CD4-positive, alpha-beta T cell (primary cell): Measurements from ENCODE around the gene PIGX. TPM values are rescaled to one million over a fixed set of nuclear protein-coding genes. Genes with fewer than 3 reads are reported as not detected.

Source experiments
- ATAC-seq: fragments of 200-7000 bp; cut with Tn5 transposase; one replicate; pipeline ENCODE4 v1.10.0; 2022; ENCODE audit warnings: mild to moderate bottlenecking; ENCODE audit not compliant: poor library complexity
- CTCF ChIA-PET: fragments of 350-600 bp; sonication (Branson Sonifier 250); formaldehyde crosslinking; loops from one replicate; lab custom pipeline; 2021; ENCODE audit warnings: antibody characterized with exemption, inconsistent platforms; lab: Charles Lee
- POLR2A ChIA-PET: fragments of 350-600 bp; sonication (Branson Sonifier 250); formaldehyde crosslinking; loops from one replicate; lab custom pipeline; 2021; ENCODE audit warnings: antibody characterized with exemption, inconsistent platforms; lab: Charles Lee
- DNase-seq, 14 experiments: peaks; one replicate each; pipeline ENCODE4 v3.0.0-alpha.2; 2013 to 2020; ENCODE audit warnings: mixed read lengths in 2 of 14
- H3K27ac ChIP-seq, 2 donors: one replicate each; pipeline versions ENCODE4 v1.5.1 to v1.7.0; 2013; ENCODE audit warnings: low read length in 2 of 2, low read depth in 1 of 2, mild to moderate bottlenecking in 1 of 2
- H3K27me3 ChIP-seq, 2 experiments: 1 replicate in 1 of 2; 2 replicates in 1 of 2; pipeline versions ENCODE4 v1.6.1 to v1.7.0; 2013; ENCODE audit warnings: low read length in 2 of 2, control low read depth in 1 of 2, mild to moderate bottlenecking in 1 of 2, moderate library complexity in 1 of 2; ENCODE audit not compliant: insufficient read depth in 2 of 2, control insufficient read depth in 1 of 2
- H3K36me3 ChIP-seq: one replicate; pipeline ENCODE4 v1.6.1; 2013; ENCODE audit warnings: low read length, control low read depth; ENCODE audit not compliant: insufficient read depth
- H3K4me1 ChIP-seq: one replicate; pipeline ENCODE4 v1.6.1; 2013; ENCODE audit warnings: low read length, control low read depth; ENCODE audit not compliant: insufficient read depth
- H3K4me3 ChIP-seq: one replicate; pipeline ENCODE4 v1.5.1; 2013; ENCODE audit warnings: mild to moderate bottlenecking, low read length, moderate library complexity
- H3K9me3 ChIP-seq, 2 experiments: 1 replicate in 1 of 2; 2 replicates in 1 of 2; pipeline versions ENCODE4 v1.6.1 to v1.7.0; 2013; ENCODE audit warnings: low read length in 2 of 2, mild to moderate bottlenecking in 2 of 2, control low read depth in 1 of 2, moderate library complexity in 1 of 2; ENCODE audit not compliant: control insufficient read depth in 1 of 2, insufficient read depth in 1 of 2
- H3K27ac Mint-ChIP-seq: one replicate; pipeline ENCODE4 v1.8.0; 2020; ENCODE audit warnings: mixed read lengths
- H3K27me3 Mint-ChIP-seq: one replicate; pipeline ENCODE4 v1.8.0; 2021; ENCODE audit warnings: mixed read lengths
- H3K36me3 Mint-ChIP-seq: one replicate; pipeline ENCODE4 v1.8.0; 2021; ENCODE audit warnings: low read depth, mixed read lengths
- H3K4me1 Mint-ChIP-seq: one replicate; pipeline ENCODE4 v1.8.0; 2021; ENCODE audit warnings: low read depth, mixed read lengths
- H3K4me3 Mint-ChIP-seq: one replicate; pipeline ENCODE4 v1.8.0; 2020; ENCODE audit warnings: mild to moderate bottlenecking, mixed read lengths
- H3K9me3 Mint-ChIP-seq: one replicate; pipeline ENCODE4 v1.8.0; 2020; ENCODE audit warnings: mixed read lengths
- intact Hi-C, 2 experiments: fragments of 100-400 bp; cut with DNase I in 1 of 2; cut with micrococcal nuclease in 1 of 2; formaldehyde crosslinking; loops; one replicate each; pipeline versions ENCODE4 v1.15.1 to v1.9.0; 2023 to 2025; cut with DNase I, micrococcal nuclease
- total RNA-seq, 174 experiments: library from RNA in 2 of 174; stranded (reverse) in 2 of 174; gene quantifications; one replicate each; pipeline ENCODE4 v1.2.3 and lab custom pipeline; 2021 to 2026
- TF ChIP-seq, protein P1 (sequence below): fragments of 200-600 bp; IDR thresholded peaks from one replicate; pipeline ENCODE4 v1.8.0; 2022; ENCODE audit warnings: antibody characterized with exemption, mild to moderate bottlenecking

PIGX gene
- total RNA-seq, 2 experiments from 2014 or later = 13.3 to 13.9 TPM

DNA sequence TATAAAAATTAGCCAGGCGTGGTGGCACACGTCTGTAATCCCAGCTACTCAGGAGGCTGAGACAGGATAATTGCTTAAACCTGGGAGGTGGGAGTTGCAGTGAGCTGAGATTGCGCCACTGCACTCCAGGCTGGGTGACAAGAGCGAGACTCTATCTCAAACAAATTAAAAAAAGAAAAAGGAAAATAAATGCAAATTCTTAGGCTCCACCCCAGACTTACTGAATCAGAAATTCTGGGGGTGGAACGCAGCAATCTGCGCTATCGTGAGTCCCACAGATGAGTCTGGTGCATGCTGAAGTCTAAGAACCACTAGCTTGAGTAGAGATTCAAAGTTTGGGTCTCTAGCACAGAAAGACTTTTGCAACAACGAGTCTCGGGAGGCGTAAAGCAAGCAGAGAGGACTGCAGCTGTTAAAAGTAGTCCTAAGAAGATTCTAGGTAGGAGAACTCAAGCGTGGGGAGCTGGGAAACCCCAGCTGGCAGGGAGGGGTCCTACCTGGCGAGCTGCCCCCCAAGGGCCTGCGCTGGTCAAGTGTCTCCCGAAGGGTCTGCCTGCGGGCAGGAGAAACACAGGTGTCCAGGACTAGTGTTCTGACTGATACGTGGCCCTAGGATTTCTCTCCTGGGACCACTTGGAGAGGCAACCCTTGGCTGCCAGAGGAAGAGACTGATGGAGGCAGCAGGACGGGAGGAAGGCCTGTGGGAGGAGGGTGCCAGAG is 22.1 kb upstream of the PIGX start:
- H3K4me1 ChIP-seq = peaks cover 12% of the 10 kb centered on the region
- H3K4me3 Mint-ChIP-seq = no peak overlapping the region
- H3K27ac Mint-ChIP-seq = no peak overlapping the region

GRCh38 chr3:196691386-196691785 is 20.8 kb upstream of the PIGX start:
- TF ChIP-seq, protein P1, sequence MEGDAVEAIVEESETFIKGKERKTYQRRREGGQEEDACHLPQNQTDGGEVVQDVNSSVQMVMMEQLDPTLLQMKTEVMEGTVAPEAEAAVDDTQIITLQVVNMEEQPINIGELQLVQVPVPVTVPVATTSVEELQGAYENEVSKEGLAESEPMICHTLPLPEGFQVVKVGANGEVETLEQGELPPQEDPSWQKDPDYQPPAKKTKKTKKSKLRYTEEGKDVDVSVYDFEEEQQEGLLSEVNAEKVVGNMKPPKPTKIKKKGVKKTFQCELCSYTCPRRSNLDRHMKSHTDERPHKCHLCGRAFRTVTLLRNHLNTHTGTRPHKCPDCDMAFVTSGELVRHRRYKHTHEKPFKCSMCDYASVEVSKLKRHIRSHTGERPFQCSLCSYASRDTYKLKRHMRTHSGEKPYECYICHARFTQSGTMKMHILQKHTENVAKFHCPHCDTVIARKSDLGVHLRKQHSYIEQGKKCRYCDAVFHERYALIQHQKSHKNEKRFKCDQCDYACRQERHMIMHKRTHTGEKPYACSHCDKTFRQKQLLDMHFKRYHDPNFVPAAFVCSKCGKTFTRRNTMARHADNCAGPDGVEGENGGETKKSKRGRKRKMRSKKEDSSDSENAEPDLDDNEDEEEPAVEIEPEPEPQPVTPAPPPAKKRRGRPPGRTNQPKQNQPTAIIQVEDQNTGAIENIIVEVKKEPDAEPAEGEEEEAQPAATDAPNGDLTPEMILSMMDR = no peak
- Histone ChIP-seq H3K36me3 (no peaks in the 10 kb centered on the region), H3K4me1 (peaks cover 11% of the 10 kb centered on the region), H3K4me3 (peak overlapping the region; percentile 25), H3K27me3 (no peaks in the 10 kb centered on the region), H3K27ac (no peak overlapping the region), H3K9me3 (no peaks in the 10 kb centered on the region)
- no peak for ATAC-seq
- no peaks in the 10 kb centered on the region for H3K9me3 Mint-ChIP-seq
- no peaks in the 10 kb centered on the region for H3K36me3 Mint-ChIP-seq
- no peak for DNase-seq
- H3K4me3 Mint-ChIP-seq = no peak overlapping the region
- no peaks in the 10 kb centered on the region for H3K4me1 Mint-ChIP-seq
- no peaks in the 10 kb centered on the region for H3K27me3 Mint-ChIP-seq
- intact Hi-C loops = no loop called here
- POLR2A ChIA-PET = interaction anchor here (0.8 kb wide), 1 partner anchor 19 kb away, joined by 4 read pairs; no protein-coding TSS in a partner anchor
- CTCF ChIA-PET = interaction anchor here (1.2 to 1.3 kb wide), 2 partner anchors 47 to 82 kb away, joined by 3 to 5 read pairs; no protein-coding TSS in a partner anchor
- no peak overlapping the region for H3K27ac Mint-ChIP-seq

More for the DNA sequence above, 22.1 kb upstream of the PIGX start:
- Histone ChIP-seq H3K27me3 (no peaks in the 10 kb centered on the region), H3K27ac (no peak overlapping the region), H3K36me3 (no peaks in the 10 kb centered on the region), H3K9me3 (no peaks in the 10 kb centered on the region), H3K4me3 (peak overlapping the region; percentile 25)
- TF ChIP-seq, protein P1 = no peak
- ChIA-PET POLR2A (interaction anchor here (1.0 to 1.1 kb wide), 2 partner anchors 58 to 80 kb away, joined by 3 read pairs; no protein-coding TSS in a partner anchor), CTCF (interaction anchor here (1.0 to 1.6 kb wide), 4 partner anchors 49 to 161 kb away, joined by 3 to 7 read pairs (median 3); no protein-coding TSS in a partner anchor)
- peaks cover 2% of the 10 kb centered on the region for H3K4me1 Mint-ChIP-seq
- H3K27me3 Mint-ChIP-seq = no peaks in the 10 kb centered on the region
- H3K36me3 Mint-ChIP-seq = no peaks in the 10 kb centered on the region
- intact Hi-C loops = loop anchor here in 1 of 2 experiments (5.0 kb wide), 1 partner anchor 153 kb away; no protein-coding TSS in a partner anchor
- no peaks in the 10 kb centered on the region for H3K9me3 Mint-ChIP-seq
- no peak for ATAC-seq
- no peak for DNase-seq

GRCh38 chr3:196694202-196694638 is 18.0 kb upstream of the PIGX start:
- Mint-ChIP-seq H3K36me3 (no peaks in the 10 kb centered on the region), H3K27ac (no peak overlapping the region), H3K27me3 (no peaks in the 10 kb centered on the region), H3K4me3 (no peak overlapping the region), H3K4me1 (no peaks in the 10 kb centered on the region), H3K9me3 (no peaks in the 10 kb centered on the region)
- ChIA-PET POLR2A (interaction anchor here (0.6 to 1.5 kb wide), 5 partner anchors 55 to 90 kb away, joined by 3 to 6 read pairs (median 4); partner anchors contain the start of gene NRROS), CTCF (interaction anchor here (0.7 to 1.4 kb wide), 4 partner anchors 9 to 85 kb away, joined by 3 to 5 read pairs (median 4); no protein-coding TSS in a partner anchor)
- no peak overlapping the region for H3K27ac ChIP-seq
- ATAC-seq (peak; percentile 78), DNase-seq (peak in 4 of 14 experiments; percentile 30 to 70 (median 62))
- H3K36me3 ChIP-seq = no peaks in the 10 kb centered on the region
- intact Hi-C loops = no loop called here
- no peak overlapping the region for H3K4me3 ChIP-seq
- no peaks in the 10 kb centered on the region for H3K9me3 ChIP-seq
- peaks cover 11% of the 10 kb centered on the region for H3K4me1 ChIP-seq
- TF ChIP-seq, protein P1 = peak; percentile 28
- H3K27me3 ChIP-seq = no peaks in the 10 kb centered on the region
